K562 (cell line): ENCODE measurements around the gene TMEM147. TPM values are rescaled to one million over a fixed set of nuclear protein-coding genes. Genes with fewer than 3 reads are reported as not detected.

Experiments used
- FIP1L1 ChIP-seq: fragments of 200-400 bp; formaldehyde crosslinking; IDR thresholded peaks from 2 replicates; pipeline ENCODE4 v1.6.1; 2018; ENCODE audit warnings: mild to moderate bottlenecking, low read depth, low read length; ENCODE audit not compliant: poor library complexity, severe bottlenecking
- HDAC8 ChIP-seq: fragments of 450-650 bp; IDR thresholded peaks from 2 replicates; pipeline ENCODE4 v1.6.1; 2016; ENCODE audit warnings: mild to moderate bottlenecking, missing genetic modification characterization, moderate library complexity, missing compliant biosample characterization
- IRF1 ChIP-seq: sonication (generic); formaldehyde crosslinking; IDR thresholded peaks from 2 replicates; pipeline ENCODE4 v1.8.0; 2022; ENCODE audit warnings: missing genetic modification reagents, mild to moderate bottlenecking, borderline replicate concordance
- NELFE ChIP-seq: IDR thresholded peaks from 2 replicates; pipeline ENCODE4 v1.6.1; 2011; ENCODE audit warnings: mild to moderate bottlenecking; ENCODE audit not compliant: insufficient read depth, insufficient read length
- POLR3G ChIP-seq: IDR thresholded peaks from 2 replicates; pipeline ENCODE4 v1.6.1; 2011; ENCODE audit not compliant: insufficient read length, insufficient replicate concordance; ENCODE audit errors: extremely low read depth
- PRDM10 ChIP-seq: fragments of 450-650 bp; IDR thresholded peaks from 2 replicates; pipeline ENCODE4 v1.6.1; 2018; ENCODE audit not compliant: partially characterized antibody
- RFX5 ChIP-seq: IDR thresholded peaks from 2 replicates; pipeline ENCODE4 v1.6.1; 2011; ENCODE audit warnings: low read depth, mild to moderate bottlenecking, improper control_type of control experiment, low read length
- SNIP1 ChIP-seq: fragments of 450-650 bp; IDR thresholded peaks from 2 replicates; pipeline ENCODE4 v1.7.1; 2017; ENCODE audit warnings: low read depth, mild to moderate bottlenecking
- USF2 ChIP-seq: sonication (generic); formaldehyde crosslinking; IDR thresholded peaks from 2 replicates; pipeline ENCODE4 v1.5.0; 2020; ENCODE audit warnings: missing genetic modification reagents
- ZNF212 ChIP-seq: fragments of 450-650 bp; formaldehyde crosslinking; IDR thresholded peaks from 2 replicates; pipeline ENCODE4 v1.4.0; 2020; ENCODE audit warnings: mild to moderate bottlenecking
- ZNF280A ChIP-seq: fragments of 450-650 bp; IDR thresholded peaks from 2 replicates; pipeline ENCODE4 v1.6.1; 2018; ENCODE audit warnings: mild to moderate bottlenecking, low read depth; ENCODE audit not compliant: partially characterized antibody
- ZNF780A ChIP-seq: fragments of 250-450 bp; sonication (Bioruptor Pico); IDR thresholded peaks from 2 replicates; pipeline ENCODE4 v1.5.0; 2021; ENCODE audit warnings: mild to moderate bottlenecking
- polyA plus RNA-seq, 8 experiments: library from polyadenylated mRNA; depleted of rRNA in 4 of 8; stranded (reverse) in 5 of 8; unstranded in 3 of 8; fragments of >200 nt; fragmentation: Nextera tagmentation in 2 of 8; fragmentation: Illumina TruSeq in 1 of 8; extraction: Ambion mirVana in 2 of 8; extraction: Trizol in 1 of 8; gene quantifications; 2 replicates each; pipeline versions ENCODE4 v1.2.1 to v1.2.3, GENCODE V29; 2011 to 2014; ENCODE audit warnings: inconsistent platforms in 1 of 8, missing spikeins in 1 of 8
- total RNA-seq, 7 experiments: library from RNA; depleted of rRNA in 6 of 7; stranded (reverse); fragments of >200 nt in 6 of 7; fragmentation: Illumina TruSeq in 2 of 7; extraction: Trizol in 2 of 7; gene quantifications; 2 replicates each; pipeline versions ENCODE4 v1.2.1 to v1.2.3, GENCODE V29; 2011 to 2021; ENCODE audit warnings: low replicate concordance in 1 of 7

TMEM147 gene
- total and polyA plus RNA-seq, 9 of the 15 experiments (the other 6 are each of a cell fraction or from before 2014, with no cell fraction given): 73.8 to 194 (median 142) TPM

GRCh38 chr19:35524181-35524837 lies 21.1 kb upstream of the TMEM147 start (continued):
- TF ChIP-seq USF2 (CRISPR knock-in tag) (no peak), HDAC8 (tag) (no peak), SNIP1 (no peak), PRDM10 (no peak), POLR3G (no peak), NELFE (no peak), IRF1 (CRISPR knock-in tag) (no peak), ZNF280A (no peak), FIP1L1 (no peak), RFX5 (no peak), ZNF212 (no peak), ZNF780A (no peak)
- TF ChIP-seq, all 486 proteins: peak for 0
